Measurements from ENCODE around the gene TULP3. TPM values are rescaled to one million over a fixed set of nuclear protein-coding genes. Genes with fewer than 3 reads are reported as not detected.

TULP3 gene
- total and polyA plus RNA-seq, 11 donors: 2.6 to 10.0 (median 5.3) TPM

GRCh38 chr12:2890001-2890387 is 697 bp upstream of the TULP3 start:
- no peak for ATAC-seq
- no peak for DNase-seq
- Histone ChIP-seq H3K27me3 (no peaks in the 10 kb centered on the region), H3K4me3 (peak overlapping the region in 11 of 12 donors; percentile 62 to 97 (median 88)), H3K4me1 (peaks cover 0 to 25% (median 11%) of the 10 kb centered on the region in 12 donors), H3K27ac (peak overlapping the region in 11 of 12 donors; percentile 53 to 98 (median 85)), H3K9me3 (no peaks in the 10 kb centered on the region), H3K36me3 (peaks cover 0 to 24% (median 0%) of the 10 kb centered on the region in 9 donors)
- TF ChIP-seq POLR2A (IDR thresholded peaks at IDR 0.05): no peak
- 73 to 76% (median 75%) methylated on average over 10 of the region's 10 CpGs for WGBS, 4 donors
- intact Hi-C loops (cut with DNase I): loop anchor here in 1 of 10 donors (10.0 kb wide), 1 partner anchor 55 kb away; no protein-coding TSS in a partner anchor

- peaks cover 0 to 31% (median 14%) of the 10 kb centered on the region in 12 donors for H3K4me1 ChIP-seq
- H3K4me3 ChIP-seq: peak overlapping the region; percentile 62 to 97 (median 86)
- DNase-seq (peak in 4 of 5 donors; percentile 50 to 62 (median 57)), ATAC-seq (peak in 3 of 4 donors; percentile 19 to 50 (median 30))
- 21 to 30% (median 27%) methylated on average over 34 to 42 of the region's 42 CpGs for WGBS, 4 donors
- no peak for TF ChIP-seq POLR2A (IDR thresholded peaks at IDR 0.05)
- TF ChIP-seq, protein P1, sequence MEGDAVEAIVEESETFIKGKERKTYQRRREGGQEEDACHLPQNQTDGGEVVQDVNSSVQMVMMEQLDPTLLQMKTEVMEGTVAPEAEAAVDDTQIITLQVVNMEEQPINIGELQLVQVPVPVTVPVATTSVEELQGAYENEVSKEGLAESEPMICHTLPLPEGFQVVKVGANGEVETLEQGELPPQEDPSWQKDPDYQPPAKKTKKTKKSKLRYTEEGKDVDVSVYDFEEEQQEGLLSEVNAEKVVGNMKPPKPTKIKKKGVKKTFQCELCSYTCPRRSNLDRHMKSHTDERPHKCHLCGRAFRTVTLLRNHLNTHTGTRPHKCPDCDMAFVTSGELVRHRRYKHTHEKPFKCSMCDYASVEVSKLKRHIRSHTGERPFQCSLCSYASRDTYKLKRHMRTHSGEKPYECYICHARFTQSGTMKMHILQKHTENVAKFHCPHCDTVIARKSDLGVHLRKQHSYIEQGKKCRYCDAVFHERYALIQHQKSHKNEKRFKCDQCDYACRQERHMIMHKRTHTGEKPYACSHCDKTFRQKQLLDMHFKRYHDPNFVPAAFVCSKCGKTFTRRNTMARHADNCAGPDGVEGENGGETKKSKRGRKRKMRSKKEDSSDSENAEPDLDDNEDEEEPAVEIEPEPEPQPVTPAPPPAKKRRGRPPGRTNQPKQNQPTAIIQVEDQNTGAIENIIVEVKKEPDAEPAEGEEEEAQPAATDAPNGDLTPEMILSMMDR (IDR thresholded peaks at IDR 0.05): no peak
- peaks cover 0 to 17% (median 0%) of the 10 kb centered on the region in 9 donors for H3K36me3 ChIP-seq
- H3K27ac ChIP-seq: peak overlapping the region; percentile 75 to 98 (median 89)
- intact Hi-C loops (cut with DNase I): loop anchor here in 1 of 10 donors (10.0 kb wide), 1 partner anchor 53 kb away; no protein-coding TSS in a partner anchor
- H3K27me3 ChIP-seq: no peaks in the 10 kb centered on the region
- H3K9me3 ChIP-seq: no peaks in the 10 kb centered on the region
Observed at GRCh38 chr12:2891240-2892053, 756 bp downstream of the TULP3 start.

GRCh38 chr12:2892246-2892645 is 1.6 kb downstream of the TULP3 start:
- 79 to 88% (median 82%) methylated on average over 12 of the region's 12 CpGs for WGBS, 4 donors
- intact Hi-C loops (cut with DNase I): loop anchor here in 1 of 10 donors (10.0 kb wide), 1 partner anchor 53 kb away; no protein-coding TSS in a partner anchor
- H3K27me3 ChIP-seq: no peaks in the 10 kb centered on the region
- no peak for DNase-seq
- no peaks in the 10 kb centered on the region for H3K9me3 ChIP-seq
- peak overlapping the region in 8 of 12 donors; percentile 70 to 97 (median 92) for H3K4me3 ChIP-seq
- H3K36me3 ChIP-seq: peaks cover 0 to 13% (median 0%) of the 10 kb centered on the region in 9 donors
- peaks cover 0 to 32% (median 14%) of the 10 kb centered on the region in 12 donors for H3K4me1 ChIP-seq
- peak overlapping the region in 1 of 12 donors; percentile 98 for H3K27ac ChIP-seq
- TF ChIP-seq, protein P1 (IDR thresholded peaks at IDR 0.05): no peak
- no peak for TF ChIP-seq POLR2A (IDR thresholded peaks at IDR 0.05)
- ATAC-seq: no peak

DNA sequence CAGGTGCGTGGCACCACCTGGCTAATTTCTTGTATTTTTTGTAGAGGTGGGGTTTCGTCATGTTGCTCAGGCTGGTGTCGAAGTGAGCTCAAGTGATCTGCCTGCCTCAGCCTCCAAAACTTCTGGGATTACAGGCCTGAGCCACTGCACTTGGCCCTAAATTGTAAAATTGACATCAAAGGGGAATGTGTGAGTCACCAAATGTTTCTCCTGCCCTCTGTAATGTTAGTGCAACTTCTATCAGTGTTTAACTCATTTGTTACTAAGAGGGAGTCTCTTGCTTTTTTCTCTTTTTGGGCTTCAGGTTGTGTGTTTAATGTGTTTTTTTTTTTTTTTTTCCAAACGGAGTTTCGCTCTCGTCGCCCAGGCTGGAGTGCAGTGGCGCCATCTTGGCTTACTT is 2.3 kb downstream of the TULP3 start:
- DNase-seq (no peak), ATAC-seq (no peak)
- Histone ChIP-seq H3K27me3 (no peaks in the 10 kb centered on the region), H3K27ac (peak overlapping the region in 1 of 12 donors; percentile 98), H3K4me1 (peaks cover 0 to 32% (median 14%) of the 10 kb centered on the region in 12 donors), H3K9me3 (no peaks in the 10 kb centered on the region), H3K36me3 (peaks cover 0 to 7% (median 0%) of the 10 kb centered on the region in 9 donors), H3K4me3 (no peak overlapping the region)
- intact Hi-C loops (cut with DNase I): loop anchor here in 1 of 10 donors (10.0 kb wide), 1 partner anchor 52 kb away; no protein-coding TSS in a partner anchor
- TF ChIP-seq, protein P1 (IDR thresholded peaks at IDR 0.05): no peak
- TF ChIP-seq POLR2A (IDR thresholded peaks at IDR 0.05): no peak
- 91 to 95% (median 93%) methylated on average over 8 of the region's 8 CpGs for WGBS, 4 donors
